GM19438 (cell line): Measurements from ENCODE around the gene SLC36A2.

Experiments
- ATAC-seq: cut with Tn5 transposase; IDR thresholded peaks from one replicate; pipeline ENCODE4 v1.9.1; 2021; ENCODE audit warnings: low read depth; ENCODE audit not compliant: unreplicated experiment

SLC36A2 gene

GRCh38 chr5:151285683-151286082 is 61.7 kb downstream of the SLC36A2 start:
- no peak for ATAC-seq

- ATAC-seq, result no peak
Observed at GRCh38 chr5:151284392-151284967, 62.9 kb downstream of the SLC36A2 start.

DNA sequence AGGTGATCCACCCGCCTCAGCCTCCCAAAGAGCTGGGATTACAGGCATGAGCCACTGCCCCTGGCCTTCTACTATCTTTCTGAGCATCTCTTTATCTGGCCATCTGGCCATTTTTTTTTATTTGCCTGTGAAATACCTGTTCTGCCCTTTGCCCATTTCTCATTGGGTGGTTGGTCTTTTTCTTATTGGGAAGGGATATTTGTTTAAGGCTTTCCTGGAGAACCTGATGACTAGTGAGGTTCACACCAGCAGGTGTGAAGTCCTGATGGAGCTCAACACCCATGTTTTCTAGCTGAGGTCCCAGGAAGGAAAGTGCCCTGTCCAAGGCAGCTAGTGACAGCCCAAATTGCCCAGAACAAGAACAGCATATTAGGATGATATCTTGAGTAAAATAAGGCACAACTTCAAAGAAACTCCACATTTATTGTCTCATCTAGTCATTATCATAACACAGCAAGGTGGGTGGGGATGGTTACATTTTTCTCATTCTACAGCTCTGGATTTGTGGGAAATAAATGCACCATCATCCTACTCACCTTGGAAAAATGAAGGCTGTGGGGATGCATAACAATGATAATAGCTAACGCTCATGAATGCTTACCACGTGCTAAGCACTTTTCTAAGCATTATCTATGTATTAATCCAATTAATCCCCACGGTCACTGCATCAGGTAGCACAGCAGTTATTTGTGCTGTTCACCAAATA is 64.1 kb downstream of the SLC36A2 start:
- no peak for ATAC-seq

DNA sequence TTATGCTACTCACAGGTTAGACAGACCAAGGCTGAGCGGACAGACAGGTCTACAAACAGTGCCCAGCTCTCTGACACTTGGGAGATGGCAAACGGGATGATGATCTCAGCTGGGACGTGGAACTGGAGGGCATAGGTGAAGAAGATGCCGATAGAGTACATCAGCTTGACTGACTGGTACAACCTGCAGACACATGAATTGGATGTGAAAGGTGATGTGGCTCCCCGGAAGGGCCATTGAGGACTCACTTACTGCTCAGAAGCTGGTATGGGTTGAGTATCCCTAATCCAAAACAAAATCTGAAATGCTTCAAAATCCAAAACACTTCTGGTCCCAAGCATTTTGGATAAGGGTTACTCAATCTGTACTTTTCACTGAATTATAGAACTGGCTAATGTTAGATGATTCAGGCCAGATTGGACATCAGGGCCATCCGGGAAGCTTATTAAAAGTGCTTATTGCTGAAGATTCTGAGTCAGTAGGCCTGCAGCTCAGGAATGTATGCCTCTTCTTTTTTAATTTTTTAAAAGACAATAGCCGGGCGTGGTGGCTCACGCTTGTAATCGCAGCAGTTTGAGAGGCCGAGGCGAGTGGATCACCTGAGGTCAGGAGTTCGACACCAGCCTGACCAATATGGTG is 66.2 kb downstream of the SLC36A2 start:
- ATAC-seq, result no peak

GRCh38 chr5:151280443-151280842 is 66.9 kb downstream of the SLC36A2 start:
- ATAC-seq, result no peak

DNA sequence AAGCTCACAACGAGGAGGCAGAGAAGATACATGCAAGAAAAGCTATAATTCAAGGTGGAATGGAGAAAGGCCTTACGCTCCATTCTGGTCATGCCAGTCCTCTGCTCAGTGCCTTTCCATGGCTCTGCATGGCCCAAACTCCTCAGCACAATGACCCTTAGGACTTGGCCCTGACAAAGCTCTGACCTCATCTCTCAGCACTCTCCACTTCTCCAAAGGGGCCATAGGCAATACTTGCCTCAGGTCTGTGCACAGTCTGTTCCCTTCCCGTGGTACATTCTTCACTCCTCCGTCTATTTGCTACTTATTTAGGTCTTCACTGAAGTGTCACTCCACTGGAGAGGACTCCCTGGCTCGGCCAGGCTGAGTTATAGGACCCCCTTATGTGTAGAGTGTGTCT is 68.5 kb downstream of the SLC36A2 start:
- ATAC-seq, result no peak

DNA sequence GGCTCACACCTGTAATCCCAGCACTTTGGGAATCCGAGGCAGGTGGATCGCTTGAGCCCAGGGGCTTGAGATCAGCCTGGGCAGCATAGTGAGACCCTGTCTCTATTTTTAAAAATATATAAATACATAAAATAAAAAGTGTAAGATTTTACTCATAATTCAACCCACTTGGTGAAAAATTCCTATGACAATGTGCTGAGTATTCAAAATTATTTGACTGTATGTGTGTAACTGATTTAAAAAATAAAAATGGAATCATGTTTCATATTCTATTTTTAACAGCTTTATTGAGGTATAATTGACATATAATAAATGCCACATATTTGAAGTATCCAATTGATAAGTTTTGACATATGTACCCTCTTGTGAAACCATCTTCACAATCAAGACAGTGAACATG is 71.6 kb downstream of the SLC36A2 start:
- no peak for ATAC-seq

DNA sequence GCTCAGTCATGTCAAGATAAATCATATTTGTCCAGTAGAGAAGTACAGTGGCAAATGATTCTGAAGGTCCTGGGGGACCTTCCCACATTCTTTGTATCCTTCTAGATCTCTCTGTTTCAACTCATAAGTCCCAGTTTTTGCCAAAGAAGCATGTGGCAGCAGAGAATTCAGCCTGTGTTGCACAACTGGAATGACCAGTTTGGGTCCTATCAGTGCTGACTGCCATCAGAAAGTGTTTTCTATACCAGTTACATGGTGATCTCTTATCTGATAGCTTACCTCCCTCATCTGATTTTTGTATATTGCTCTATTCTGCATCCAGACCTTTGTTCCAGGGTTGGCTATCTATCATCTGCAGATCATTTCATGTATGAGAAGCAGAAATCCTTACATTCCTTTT is 72.7 kb downstream of the SLC36A2 start:
- no peak for ATAC-seq

GRCh38 chr5:151271336-151271735 is 76.0 kb downstream of the SLC36A2 start:
- no peak for ATAC-seq

DNA sequence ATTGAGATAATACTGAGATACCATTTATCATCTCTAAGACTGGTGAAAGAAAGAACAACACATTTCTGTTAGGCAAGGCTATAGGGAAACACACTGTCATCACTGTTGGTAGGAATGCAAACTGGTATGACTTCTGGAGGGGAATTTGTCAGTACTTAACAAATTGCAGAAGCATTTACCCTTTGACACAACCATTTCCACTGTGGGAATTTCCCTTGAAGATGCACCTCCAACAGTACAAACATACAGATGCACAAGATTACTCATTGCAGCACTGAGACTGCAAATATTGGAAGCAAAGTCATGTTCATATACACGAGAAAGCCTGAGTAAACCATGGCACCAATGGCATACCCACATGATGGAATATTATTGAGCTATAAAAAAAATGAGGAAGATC is 76.8 kb downstream of the SLC36A2 start:
- ATAC-seq, result peak; percentile 69

GRCh38 chr5:151267491-151268260 is 79.7 kb downstream of the SLC36A2 start:
- ATAC-seq, result no peak
